ENCODE data around the gene EME2.

The EME2 gene

DNA sequence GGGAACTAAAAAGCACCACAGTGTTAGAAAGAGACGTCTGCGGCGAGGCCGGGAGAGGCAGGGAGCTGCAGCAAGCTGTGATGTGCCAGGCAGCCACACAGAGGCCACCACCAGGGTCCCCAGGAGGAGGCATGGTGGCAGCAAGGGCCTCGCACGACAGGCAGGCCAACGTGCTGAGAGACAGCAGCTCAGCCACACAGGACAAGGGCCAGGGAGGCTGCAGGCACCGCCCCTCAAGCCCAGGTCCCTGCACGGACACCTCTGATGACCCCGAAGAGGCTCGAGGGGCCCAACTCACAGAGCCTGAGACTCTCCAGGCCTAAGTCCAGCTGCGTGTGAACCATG lies 48.3 kb downstream of the EME2 start:
- DNase-seq: no peak

DNA sequence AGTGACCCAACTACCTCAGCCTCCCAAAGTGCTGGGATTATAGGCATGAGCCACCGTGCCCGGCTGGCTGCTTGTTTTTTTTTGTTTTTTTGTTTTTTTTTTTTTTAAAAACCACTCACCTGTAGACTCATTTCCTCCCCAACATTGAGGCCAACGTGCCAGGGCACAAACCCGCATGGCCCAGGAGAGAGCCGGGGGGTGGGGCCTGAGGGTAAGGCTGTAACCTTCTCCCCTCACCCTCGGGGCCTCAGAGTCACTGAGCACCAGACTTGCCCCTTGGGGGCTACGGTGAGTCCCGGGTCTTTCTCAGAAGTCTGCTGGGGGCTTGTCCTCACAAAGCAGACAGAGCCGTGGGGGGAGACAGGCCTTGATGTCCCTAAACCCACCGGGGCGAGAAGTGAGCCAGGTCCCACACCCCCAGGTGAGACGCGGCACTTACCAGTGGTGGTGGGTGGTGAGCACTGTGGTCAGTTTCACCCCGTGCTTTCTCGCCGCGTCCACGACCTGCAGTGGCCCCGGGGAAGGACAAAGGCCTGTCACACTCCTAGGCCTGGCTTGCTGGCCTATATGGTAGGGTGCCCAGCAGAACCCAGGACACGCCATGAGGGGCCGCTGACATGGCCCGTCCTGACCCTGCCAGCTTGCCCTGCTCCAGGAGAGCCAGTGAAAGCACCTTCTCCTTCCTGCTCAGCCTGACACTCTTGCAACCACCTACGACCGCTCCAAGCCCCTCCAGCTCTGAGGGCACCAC lies 49.4 kb downstream of the EME2 start:
- DNase-seq: no peak

DNA sequence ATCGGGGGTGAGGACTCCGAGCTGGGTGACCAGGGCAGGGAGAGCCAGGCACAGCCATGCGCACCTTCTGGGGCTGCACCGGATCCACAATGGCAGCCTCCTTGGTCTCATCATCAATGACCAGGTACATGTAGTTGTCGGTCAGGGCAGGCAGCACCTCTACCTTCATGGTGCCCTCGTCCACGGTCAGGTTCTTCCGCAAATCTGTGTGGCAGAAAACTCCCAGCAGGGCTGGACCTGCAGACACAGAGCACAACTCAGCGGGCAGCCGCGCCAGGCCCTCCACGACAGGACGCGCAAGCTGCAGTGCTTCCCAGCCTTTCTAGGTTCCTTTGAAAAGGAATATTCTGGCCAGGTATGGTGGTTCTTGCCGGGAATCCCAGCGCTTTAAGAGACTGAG lies 50.2 kb downstream of the EME2 start:
- no peak for DNase-seq

DNA sequence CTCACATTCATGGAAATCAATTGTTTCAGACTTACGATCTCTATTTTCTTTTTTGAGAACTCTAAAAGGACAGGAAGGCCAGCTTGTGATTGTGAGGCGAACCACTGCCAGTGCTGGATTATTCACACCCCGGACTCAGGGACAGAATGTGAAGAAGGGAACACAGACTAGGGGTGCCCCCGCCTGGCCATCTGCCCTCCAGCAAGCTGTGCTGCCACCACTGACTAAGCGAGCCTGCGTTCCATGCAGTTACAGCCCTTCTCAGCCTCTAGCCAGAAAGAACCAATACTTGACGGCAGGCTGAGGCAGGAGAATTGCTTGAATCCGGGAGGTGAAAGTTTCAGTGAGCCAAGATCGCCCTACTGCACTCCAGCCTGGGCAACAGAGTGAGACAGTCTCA lies 51.2 kb downstream of the EME2 start:
- DNase-seq: no peak

DNA sequence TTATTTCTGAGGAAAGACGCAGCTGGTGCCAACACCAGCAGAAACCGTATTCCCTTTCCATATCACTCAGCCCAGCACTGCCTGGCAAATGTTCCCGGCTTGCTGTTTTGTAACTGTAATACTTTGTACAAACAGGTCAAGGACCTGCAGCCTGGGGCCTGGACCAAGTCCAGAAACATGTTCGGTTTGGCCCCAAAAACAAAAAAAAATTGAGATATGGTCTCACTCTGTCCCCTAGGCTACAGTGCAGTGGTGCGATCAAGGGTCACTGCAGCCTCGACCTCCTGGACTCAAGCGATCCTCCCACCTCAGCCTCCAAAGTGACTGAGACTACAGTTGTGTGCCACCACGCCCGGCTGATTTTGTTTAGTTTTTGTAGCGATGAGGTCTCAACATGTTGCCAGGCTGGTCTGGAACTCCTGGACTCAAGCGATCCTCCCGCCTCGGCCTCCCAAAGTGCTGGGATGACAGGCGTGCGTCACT lies 52.8 kb downstream of the EME2 start:
- DNase-seq: no peak

All from NCI-H1436 treated with DMSO at 0.1 percent for 48 hours (cell line).